ENCODE results near the gene SDF4.

The SDF4 gene

GRCh38 chr1:1170215-1171091 is 61.3 kb downstream of the SDF4 start:
- H3K4me3 ChIP-seq (ENCODE audit: insufficient read depth, low read depth, low read length), result no peak overlapping the region
- no peaks in the 10 kb centered on the region for H3K36me3 ChIP-seq (ENCODE audit: control insufficient read depth, insufficient read depth, low read length)
- H3K4me1 ChIP-seq (ENCODE audit: control insufficient read depth, insufficient read depth, low read length), result peaks cover 23% of the 10 kb centered on the region
- peaks cover 14% of the 10 kb centered on the region for H3K27me3 ChIP-seq (ENCODE audit: control insufficient read depth, insufficient read depth, low read length, poor library complexity, severe bottlenecking)
- no peaks in the 10 kb centered on the region for H3K9me3 ChIP-seq (ENCODE audit: control insufficient read depth, low read length)
- WGBS, 2 experiments, result 80% methylated on average over 25 to 26 of the region's 26 CpGs
- no peak overlapping the region for H3K27ac ChIP-seq (ENCODE audit: insufficient read depth, low read depth, low read length, poor library complexity, severe bottlenecking)

- Histone ChIP-seq H3K9me3 (ENCODE audit: control insufficient read depth, low read length) (no peaks in the 10 kb centered on the region), H3K27ac (ENCODE audit: insufficient read depth, low read depth, low read length, poor library complexity, severe bottlenecking) (no peak overlapping the region), H3K4me3 (ENCODE audit: insufficient read depth, low read depth, low read length) (no peak overlapping the region), H3K4me1 (ENCODE audit: control insufficient read depth, insufficient read depth, low read length) (peaks cover 29% of the 10 kb centered on the region), H3K27me3 (ENCODE audit: control insufficient read depth, insufficient read depth, low read length, poor library complexity, severe bottlenecking) (peaks cover 9% of the 10 kb centered on the region), H3K36me3 (ENCODE audit: control insufficient read depth, insufficient read depth, low read length) (no peaks in the 10 kb centered on the region)
- 83 to 84% methylated on average over 32 of the region's 32 CpGs for WGBS, 2 experiments
Measured at GRCh38 chr1:1169429-1170214, 62.2 kb downstream of the SDF4 start.

- Histone ChIP-seq H3K27ac (ENCODE audit: insufficient read depth, low read depth, low read length, poor library complexity, severe bottlenecking) (no peak overlapping the region), H3K4me3 (ENCODE audit: insufficient read depth, low read depth, low read length) (no peak overlapping the region), H3K9me3 (ENCODE audit: control insufficient read depth, low read length) (no peaks in the 10 kb centered on the region), H3K27me3 (ENCODE audit: control insufficient read depth, insufficient read depth, low read length, poor library complexity, severe bottlenecking) (peaks cover 7% of the 10 kb centered on the region), H3K4me1 (ENCODE audit: control insufficient read depth, insufficient read depth, low read length) (peaks cover 29% of the 10 kb centered on the region), H3K36me3 (ENCODE audit: control insufficient read depth, insufficient read depth, low read length) (no peaks in the 10 kb centered on the region)
- WGBS, 2 experiments, result 91 to 92% methylated on average over 37 of the region's 37 CpGs
Measured at GRCh38 chr1:1168451-1169411, 63.1 kb downstream of the SDF4 start.

GRCh38 chr1:1167841-1168450 is 63.9 kb downstream of the SDF4 start:
- WGBS, 2 experiments, result 89 to 92% methylated on average over 36 of the region's 36 CpGs
- Histone ChIP-seq H3K36me3 (ENCODE audit: control insufficient read depth, insufficient read depth, low read length) (no peaks in the 10 kb centered on the region), H3K4me3 (ENCODE audit: insufficient read depth, low read depth, low read length) (no peak overlapping the region)

GRCh38 chr1:1167398-1167821 is 64.4 kb downstream of the SDF4 start:
- WGBS, 2 experiments, result 91 to 92% methylated on average over 20 of the region's 20 CpGs
- H3K36me3 ChIP-seq (ENCODE audit: control insufficient read depth, insufficient read depth, low read length), result no peaks in the 10 kb centered on the region
- H3K4me3 ChIP-seq (ENCODE audit: insufficient read depth, low read depth, low read length), result no peak overlapping the region
- no peaks in the 10 kb centered on the region for H3K9me3 ChIP-seq (ENCODE audit: control insufficient read depth, low read length)
- H3K4me1 ChIP-seq (ENCODE audit: control insufficient read depth, insufficient read depth, low read length), result peaks cover 24% of the 10 kb centered on the region
- no peak overlapping the region for H3K27ac ChIP-seq (ENCODE audit: insufficient read depth, low read depth, low read length, poor library complexity, severe bottlenecking)
- H3K27me3 ChIP-seq (ENCODE audit: control insufficient read depth, insufficient read depth, low read length, poor library complexity, severe bottlenecking), result peaks cover 3% of the 10 kb centered on the region

More at GRCh38 chr1:1167841-1168450, 63.9 kb downstream of the SDF4 start:
- Histone ChIP-seq H3K4me1 (ENCODE audit: control insufficient read depth, insufficient read depth, low read length) (peaks cover 24% of the 10 kb centered on the region), H3K27me3 (ENCODE audit: control insufficient read depth, insufficient read depth, low read length, poor library complexity, severe bottlenecking) (peaks cover 3% of the 10 kb centered on the region), H3K9me3 (ENCODE audit: control insufficient read depth, low read length) (no peaks in the 10 kb centered on the region), H3K27ac (ENCODE audit: insufficient read depth, low read depth, low read length, poor library complexity, severe bottlenecking) (no peak overlapping the region)
